Liver (tissue), 9 donors: ENCODE results near the gene NF2. TPM values are rescaled to one million over a fixed set of nuclear protein-coding genes. Genes with fewer than 3 reads are reported as not detected.

Experiments used
- DNase-seq: peaks from one replicate; pipeline ENCODE4 v3.0.0-alpha.2; 2017; ENCODE audit warnings: low spot score
- H3K27ac ChIP-seq, 2 donors: one replicate each; pipeline ENCODE4 v1.7.0; 2013; ENCODE audit warnings: inconsistent platforms in 2 of 2, low read length in 2 of 2, control low read depth in 1 of 2, low read depth in 1 of 2, mild to moderate bottlenecking in 1 of 2
- H3K27me3 ChIP-seq, 4 donors: one replicate each; pipeline versions ENCODE4 v1.6.1 to v1.7.0; 2013; ENCODE audit warnings: low read length in 3 of 4, inconsistent platforms in 1 of 4, mild to moderate bottlenecking in 1 of 4, moderate library complexity in 1 of 4; ENCODE audit not compliant: control insufficient read depth in 4 of 4, insufficient read depth in 4 of 4
- H3K36me3 ChIP-seq, 4 donors: one replicate each; pipeline versions ENCODE4 v1.6.1 to v1.7.0; 2013; ENCODE audit warnings: low read length in 3 of 4, mild to moderate bottlenecking in 3 of 4, low read depth in 1 of 4, moderate library complexity in 1 of 4; ENCODE audit not compliant: control insufficient read depth in 4 of 4, insufficient read depth in 3 of 4
- H3K4me1 ChIP-seq, 4 donors: one replicate each; pipeline versions ENCODE4 v1.6.1 to v1.7.0; 2013; ENCODE audit warnings: low read length in 3 of 4, mild to moderate bottlenecking in 3 of 4, moderate library complexity in 1 of 4; ENCODE audit not compliant: control insufficient read depth in 4 of 4, insufficient read depth in 4 of 4
- H3K4me3 ChIP-seq, 3 donors: one replicate each; pipeline versions ENCODE4 v1.6.1 to v1.7.0; 2013; ENCODE audit warnings: low read length in 3 of 3, control low read depth in 1 of 3, low read depth in 1 of 3, mild to moderate bottlenecking in 1 of 3
- H3K9ac ChIP-seq, 2 donors: one replicate each; pipeline ENCODE4 v1.7.0; 2013; ENCODE audit warnings: low read length in 2 of 2, mild to moderate bottlenecking in 2 of 2, moderate library complexity in 2 of 2, control low read depth in 1 of 2, low read depth in 1 of 2
- H3K9me3 ChIP-seq, 4 donors: one replicate each; pipeline versions ENCODE4 v1.6.1 to v1.7.0; 2013; ENCODE audit warnings: low read length in 3 of 4; ENCODE audit not compliant: control insufficient read depth in 4 of 4
- ATF3 ChIP-seq: IDR thresholded peaks from 2 replicates; pipeline ENCODE4 v1.6.1; 2016; ENCODE audit warnings: antibody characterized with exemption
- CTCF ChIP-seq: fragments of 150-350 bp; IDR thresholded peaks from 2 replicates; pipeline ENCODE4 v1.5.1; 2017; ENCODE audit warnings: improper control_type of control experiment, low read depth, low read length; ENCODE audit not compliant: missing input control
- EGR1 ChIP-seq, 2 donors: IDR thresholded peaks; 2 replicates each; pipeline ENCODE4 v1.6.1; 2016 to 2018; ENCODE audit warnings: antibody characterized with exemption in 2 of 2, low read depth in 2 of 2
- FOXA1 ChIP-seq: IDR thresholded peaks from 2 replicates; pipeline ENCODE4 v1.6.1; 2016; ENCODE audit warnings: antibody characterized with exemption
- FOXA2 ChIP-seq: IDR thresholded peaks from 2 replicates; pipeline ENCODE4 v1.6.1; 2016; ENCODE audit warnings: antibody characterized with exemption
- GABPA ChIP-seq, 2 donors: IDR thresholded peaks in 1 of 2; conservative IDR thresholded peaks in 1 of 2; 2 replicates each; pipeline ENCODE4 v1.6.1; 2016; ENCODE audit warnings: antibody characterized with exemption in 2 of 2, mild to moderate bottlenecking in 1 of 2, moderate library complexity in 1 of 2
- HNF4A ChIP-seq, 2 donors: conservative IDR thresholded peaks; 2 replicates each; pipeline ENCODE4 v1.6.1; 2016; ENCODE audit warnings: antibody characterized with exemption in 2 of 2, mild to moderate bottlenecking in 2 of 2
- HNF4G ChIP-seq: IDR thresholded peaks from 2 replicates; pipeline ENCODE4 v1.6.1; 2016; ENCODE audit warnings: antibody characterized with exemption
- JUND ChIP-seq, 2 donors: IDR thresholded peaks; 2 replicates each; pipeline ENCODE4 v1.6.1; 2016; ENCODE audit warnings: antibody characterized with exemption in 2 of 2
- MAX ChIP-seq: IDR thresholded peaks from 2 replicates; pipeline ENCODE4 v1.6.1; 2016; ENCODE audit warnings: antibody characterized with exemption
- NR2F2 ChIP-seq: IDR thresholded peaks from 2 replicates; pipeline ENCODE4 v1.6.1; 2016; ENCODE audit warnings: antibody characterized with exemption
- RAD21 ChIP-seq, 2 donors: IDR thresholded peaks; 2 replicates each; pipeline ENCODE4 v1.6.1; 2016; ENCODE audit warnings: antibody characterized with exemption in 2 of 2, mild to moderate bottlenecking in 2 of 2
- REST ChIP-seq: IDR thresholded peaks from 2 replicates; pipeline ENCODE4 v1.6.1; 2016; ENCODE audit warnings: antibody characterized with exemption, mild to moderate bottlenecking
- SP1 ChIP-seq: IDR thresholded peaks from 2 replicates; pipeline ENCODE4 v1.6.1; 2018; ENCODE audit warnings: antibody characterized with exemption, mild to moderate bottlenecking
- TAF1 ChIP-seq: conservative IDR thresholded peaks from 2 replicates; pipeline ENCODE4 v1.6.1; 2016; ENCODE audit warnings: antibody characterized with exemption, mild to moderate bottlenecking
- YY1 ChIP-seq: IDR thresholded peaks from 2 replicates; pipeline ENCODE4 v1.6.1; 2016; ENCODE audit warnings: antibody characterized with exemption, mild to moderate bottlenecking
- ZBTB33 ChIP-seq: IDR thresholded peaks from 2 replicates; pipeline ENCODE4 v1.6.1; 2016; ENCODE audit warnings: antibody characterized with exemption
- WGBS: extraction: QIAGEN DNeasy Blood & Tissue Kit; methylation state at CpG from one replicate; pipeline ENCODE4 v1.1.7; 2013; 5-methylcytosine and 5-hydroxymethylcytosine counted together
- polyA plus RNA-seq, 2 donors: library from polyadenylated mRNA; stranded (reverse) in 1 of 2; unstranded in 1 of 2; fragments of 200-250 nt in 1 of 2; fragments of >200 nt in 1 of 2; fragmentation: Nextera tagmentation in 1 of 2; extraction: Ambion mirVana in 1 of 2; gene quantifications; one replicate each; pipeline versions ENCODE4 v1.2.1 to v1.2.3, GENCODE V29; 2013 to 2015
- total RNA-seq, 2 donors: library from RNA; depleted of rRNA; stranded (reverse); fragments of >200 nt; gene quantifications; one replicate each; pipeline ENCODE4 v1.2.3, GENCODE V29; 2014
- donor health status: healthy.
- donor health status: healthy.
- donor health status: healthy.
- donor health status: healthy.
- donor health status: healthy.

The NF2 gene
- total and polyA plus RNA-seq, 4 donors: 6.2 to 25.2 (median 11.2) TPM

- Histone ChIP-seq H3K4me3 (no peak overlapping the region), H3K27me3 (no peaks in the 10 kb centered on the region), H3K9me3 (no peaks in the 10 kb centered on the region), H3K27ac (no peak overlapping the region), H3K4me1 (no peaks in the 10 kb centered on the region), H3K9ac (no peak overlapping the region), H3K36me3 (peaks cover 3 to 23% (median 9%) of the 10 kb centered on the region in 4 donors)
- no peak for DNase-seq
- TF ChIP-seq HNF4A (conservative IDR thresholded peaks at IDR 0.05): no peak
- TF ChIP-seq RAD21 (IDR thresholded peaks at IDR 0.05): no peak
- no peak for TF ChIP-seq YY1
- TF ChIP-seq FOXA1: no peak
- no peak for TF ChIP-seq MAX
- no peak for TF ChIP-seq SP1
- no peak for TF ChIP-seq ATF3
- no peak for TF ChIP-seq JUND (IDR thresholded peaks at IDR 0.05)
- TF ChIP-seq ZBTB33: no peak
- no peak for TF ChIP-seq FOXA2
- 99% methylated on average over 1 of the region's 1 CpG for WGBS
These were observed 35.2 kb downstream of the NF2 start for GRCh38 chr22:29638678-29639077.

- TF ChIP-seq GABPA (IDR thresholded peaks at IDR 0.05 in 1 of 2, conservative IDR thresholded peaks at IDR 0.05 in 1 of 2): no peak
- TF ChIP-seq FOXA1: no peak
- TF ChIP-seq REST: no peak
- TF ChIP-seq NR2F2: no peak
- no peak for TF ChIP-seq HNF4G
- TF ChIP-seq ZBTB33: no peak
- TF ChIP-seq HNF4A (conservative IDR thresholded peaks at IDR 0.05): no peak
- no peak for TF ChIP-seq TAF1
- no peak for TF ChIP-seq JUND (IDR thresholded peaks at IDR 0.05)
- no peak for TF ChIP-seq MAX
- no peak for TF ChIP-seq SP1
- TF ChIP-seq RAD21 (IDR thresholded peaks at IDR 0.05): no peak
- TF ChIP-seq EGR1 (IDR thresholded peaks at IDR 0.05; ENCODE audit: low read depth in 2 of 2): no peak
- TF ChIP-seq ATF3: no peak
- TF ChIP-seq CTCF: no peak
These were observed 35.7 kb downstream of the NF2 start for GRCh38 chr22:29639096-29639495.

More at GRCh38 chr22:29639096-29639495, 35.7 kb downstream of the NF2 start:
- Histone ChIP-seq H3K4me1 (no peaks in the 10 kb centered on the region), H3K4me3 (no peak overlapping the region), H3K9me3 (no peaks in the 10 kb centered on the region), H3K27ac (no peak overlapping the region), H3K9ac (no peak overlapping the region), H3K27me3 (no peaks in the 10 kb centered on the region), H3K36me3 (peaks cover 3 to 23% (median 9%) of the 10 kb centered on the region in 4 donors)
- DNase-seq: no peak
